Stimulated activated naive B cell treated with anti-CD40 and anti-IgM and Interleukin-4, amounts not matched to agents 10 μg/mL and 1 μg/mL and 100 μg/mL, for 72 hours (primary cell): ENCODE measurements around the gene SPIB.
A peak's percentile ranks its signal among the peaks of the same experiment; 100 is the strongest.

Experiments
- ATAC-seq, 2 donors: fragments of 150-1000 bp; cut with Tn5 transposase; replicated peaks; 2 replicates each; pipeline ENCODE4 v1.10.0; 2021; ENCODE audit warnings: moderate library complexity in 1 of 2
- DNase-seq: peaks from one replicate; pipeline ENCODE4 v3.0.0; 2021
- H3K27ac Mint-ChIP-seq: one replicate; pipeline ENCODE4 v1.8.0; 2022; ENCODE audit warnings: mild to moderate bottlenecking, mixed read lengths
- H3K27me3 Mint-ChIP-seq, 2 donors: one replicate each; pipeline ENCODE4 v1.8.0; 2022; ENCODE audit warnings: mixed read lengths in 2 of 2
- H3K36me3 Mint-ChIP-seq, 2 donors: one replicate each; pipeline ENCODE4 v1.8.0; 2022; ENCODE audit warnings: mixed read lengths in 2 of 2, mild to moderate bottlenecking in 1 of 2
- H3K4me1 Mint-ChIP-seq, 2 donors: one replicate each; pipeline ENCODE4 v1.8.0; 2022; ENCODE audit warnings: mixed read lengths in 2 of 2, mild to moderate bottlenecking in 1 of 2
- H3K4me3 Mint-ChIP-seq, 2 donors: one replicate each; pipeline ENCODE4 v1.8.0; 2022; ENCODE audit warnings: mild to moderate bottlenecking in 2 of 2, mixed read lengths in 2 of 2, moderate library complexity in 1 of 2
- H3K9me3 Mint-ChIP-seq, 2 donors: one replicate each; pipeline ENCODE4 v1.8.0; 2022; ENCODE audit warnings: mixed read lengths in 2 of 2, mild to moderate bottlenecking in 1 of 2

SPIB gene

DNA sequence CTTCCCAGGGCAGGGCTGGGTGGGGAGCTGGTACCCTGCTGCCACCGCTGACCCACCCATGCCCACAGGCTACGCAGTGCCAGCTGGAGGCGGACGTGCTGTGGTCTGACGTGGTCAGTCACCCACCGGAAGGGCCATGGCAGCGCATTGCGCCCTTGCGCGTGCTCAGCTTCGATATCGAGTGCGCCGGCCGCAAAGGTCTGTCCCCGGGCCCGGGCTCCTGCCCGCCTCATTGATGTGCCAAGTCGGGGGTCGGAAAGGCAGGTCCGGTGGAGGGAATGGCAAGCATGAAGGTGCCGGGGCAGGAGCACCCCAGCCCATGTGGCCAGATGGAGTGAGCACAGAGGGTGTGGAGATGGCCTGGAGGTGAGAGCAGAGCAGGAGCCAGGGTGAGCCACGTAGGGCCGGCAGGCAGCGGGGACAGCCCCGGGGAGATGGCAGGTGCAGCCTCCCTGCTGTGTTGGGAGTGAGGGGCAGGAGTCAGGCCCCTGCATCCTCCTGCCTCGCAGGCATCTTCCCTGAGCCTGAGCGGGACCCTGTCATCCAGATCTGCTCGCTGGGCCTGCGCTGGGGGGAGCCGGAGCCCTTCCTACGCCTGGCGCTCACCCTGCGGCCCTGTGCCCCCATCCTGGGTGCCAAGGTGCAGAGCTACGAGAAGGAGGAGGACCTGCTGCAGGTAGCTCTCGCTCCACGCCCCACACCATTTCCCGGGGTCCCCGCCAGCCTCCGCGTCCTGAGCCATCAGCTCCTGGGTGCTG is 16.0 kb upstream of the SPIB start:
- Mint-ChIP-seq H3K9me3 (no peaks in the 10 kb centered on the region), H3K27ac (no peak overlapping the region), H3K4me3 (no peak overlapping the region), H3K27me3 (no peaks in the 10 kb centered on the region), H3K4me1 (peaks cover 0 to 8% of the 10 kb centered on the region in 2 donors), H3K36me3 (peaks cover 33 to 49% of the 10 kb centered on the region in 2 donors)
- ATAC-seq, result no peak
- DNase-seq, result no peak

DNA sequence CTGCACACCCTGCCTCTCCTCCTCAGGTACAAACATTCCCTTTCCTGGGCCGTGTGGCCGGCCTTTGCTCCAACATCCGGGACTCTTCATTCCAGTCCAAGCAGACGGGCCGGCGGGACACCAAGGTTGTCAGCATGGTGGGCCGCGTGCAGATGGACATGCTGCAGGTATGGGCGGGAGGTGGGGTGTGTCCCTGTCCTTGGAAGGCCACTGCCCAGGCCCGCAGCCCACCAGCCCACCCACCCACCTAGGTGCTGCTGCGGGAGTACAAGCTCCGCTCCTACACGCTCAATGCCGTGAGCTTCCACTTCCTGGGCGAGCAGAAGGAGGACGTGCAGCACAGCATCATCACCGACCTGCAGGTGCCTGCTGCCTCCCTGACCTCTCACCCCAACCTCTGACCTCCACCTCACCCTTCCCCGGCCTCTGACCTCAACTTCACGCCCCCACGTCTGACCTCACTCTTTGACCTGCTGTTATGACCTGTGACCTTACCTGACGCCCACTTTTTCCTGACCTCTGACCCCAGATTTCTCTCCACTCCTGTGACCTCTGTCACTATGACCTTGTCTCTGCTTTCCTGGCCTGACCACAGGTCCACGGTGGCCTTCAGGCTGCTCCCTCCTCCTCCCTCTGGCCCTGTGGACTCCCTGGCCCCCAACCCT is 12.4 kb upstream of the SPIB start:
- ATAC-seq (no peak), DNase-seq (no peak)
- Mint-ChIP-seq H3K27me3 (no peaks in the 10 kb centered on the region), H3K27ac (peak overlapping the region; percentile 34), H3K36me3 (peaks cover 30 to 53% of the 10 kb centered on the region in 2 donors), H3K4me1 (peaks cover 0 to 2% of the 10 kb centered on the region in 2 donors), H3K4me3 (no peak overlapping the region), H3K9me3 (no peaks in the 10 kb centered on the region)

DNA sequence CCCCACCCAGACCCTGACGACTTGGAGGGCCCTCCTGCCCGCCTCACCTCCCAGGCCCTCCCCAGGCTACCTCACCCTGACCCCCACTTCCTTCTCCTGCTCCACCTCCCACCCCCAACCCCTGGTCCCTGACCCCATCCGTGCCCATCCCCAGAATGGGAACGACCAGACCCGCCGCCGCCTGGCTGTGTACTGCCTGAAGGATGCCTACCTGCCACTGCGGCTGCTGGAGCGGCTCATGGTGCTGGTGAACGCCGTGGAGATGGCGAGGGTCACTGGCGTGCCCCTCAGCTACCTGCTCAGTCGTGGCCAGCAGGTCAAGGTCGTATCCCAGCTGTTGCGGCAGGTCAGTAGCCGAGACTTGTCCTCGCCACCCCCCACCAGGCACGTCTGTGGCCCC is 11.9 kb upstream of the SPIB start:
- DNase-seq (no peak), ATAC-seq (no peak)
- no peak overlapping the region for H3K4me3 Mint-ChIP-seq
- peaks cover 33 to 56% of the 10 kb centered on the region in 2 donors for H3K36me3 Mint-ChIP-seq
- peaks cover 0 to 2% of the 10 kb centered on the region in 2 donors for H3K4me1 Mint-ChIP-seq
- no peaks in the 10 kb centered on the region for H3K9me3 Mint-ChIP-seq
- no peak overlapping the region for H3K27ac Mint-ChIP-seq
- no peaks in the 10 kb centered on the region for H3K27me3 Mint-ChIP-seq

DNA sequence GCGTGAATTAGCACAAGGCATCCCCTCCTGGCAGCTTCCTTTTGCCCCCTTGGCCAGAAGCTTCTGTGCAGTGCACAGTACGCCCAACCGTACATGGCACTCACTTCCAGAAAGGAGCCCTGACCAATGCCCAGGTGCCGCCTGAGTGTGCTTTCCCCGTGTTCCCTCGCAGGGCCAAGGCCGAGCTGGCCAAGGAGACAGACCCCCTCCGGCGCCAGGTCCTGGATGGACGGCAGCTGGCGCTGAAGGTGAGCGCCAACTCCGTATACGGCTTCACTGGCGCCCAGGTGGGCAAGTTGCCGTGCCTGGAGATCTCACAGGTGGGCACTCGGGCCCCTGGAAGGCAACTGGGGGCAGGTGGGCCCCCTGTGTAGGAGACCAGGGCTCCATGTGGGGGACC is 9.4 kb upstream of the SPIB start:
- DNase-seq, result no peak
- no peaks in the 10 kb centered on the region for H3K9me3 Mint-ChIP-seq
- H3K4me1 Mint-ChIP-seq, result peaks cover 3 to 5% of the 10 kb centered on the region in 2 donors
- no peak overlapping the region for H3K27ac Mint-ChIP-seq
- no peak overlapping the region for H3K4me3 Mint-ChIP-seq
- H3K36me3 Mint-ChIP-seq, result peaks cover 46 to 59% of the 10 kb centered on the region in 2 donors
- H3K27me3 Mint-ChIP-seq, result no peaks in the 10 kb centered on the region
- ATAC-seq, result no peak

DNA sequence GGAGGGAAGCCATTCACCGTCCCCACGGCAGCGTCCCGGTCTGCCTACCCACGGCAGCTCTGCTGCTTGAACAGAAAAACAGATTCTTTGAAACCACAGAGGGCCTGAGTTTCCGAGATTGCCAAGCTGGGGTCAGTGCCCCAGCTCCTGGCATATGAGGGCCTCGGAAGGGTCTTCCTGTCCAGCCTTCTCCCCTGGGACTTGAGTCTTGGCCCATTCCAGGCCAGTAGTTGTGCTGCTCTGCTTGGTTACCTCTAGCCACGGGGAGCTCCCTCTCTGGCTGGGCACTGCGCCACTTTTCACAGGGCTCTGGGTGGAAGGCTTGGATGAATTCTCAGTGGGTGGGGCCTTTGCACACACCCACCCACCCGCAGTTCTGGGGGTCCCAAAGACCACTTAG is 8.6 kb upstream of the SPIB start:
- DNase-seq (no peak), ATAC-seq (no peak)
- H3K27me3 Mint-ChIP-seq, result no peaks in the 10 kb centered on the region
- no peak overlapping the region for H3K27ac Mint-ChIP-seq
- peaks cover 50 to 61% of the 10 kb centered on the region in 2 donors for H3K36me3 Mint-ChIP-seq
- peaks cover 11 to 13% of the 10 kb centered on the region in 2 donors for H3K4me1 Mint-ChIP-seq
- no peak overlapping the region for H3K4me3 Mint-ChIP-seq
- no peaks in the 10 kb centered on the region for H3K9me3 Mint-ChIP-seq

DNA sequence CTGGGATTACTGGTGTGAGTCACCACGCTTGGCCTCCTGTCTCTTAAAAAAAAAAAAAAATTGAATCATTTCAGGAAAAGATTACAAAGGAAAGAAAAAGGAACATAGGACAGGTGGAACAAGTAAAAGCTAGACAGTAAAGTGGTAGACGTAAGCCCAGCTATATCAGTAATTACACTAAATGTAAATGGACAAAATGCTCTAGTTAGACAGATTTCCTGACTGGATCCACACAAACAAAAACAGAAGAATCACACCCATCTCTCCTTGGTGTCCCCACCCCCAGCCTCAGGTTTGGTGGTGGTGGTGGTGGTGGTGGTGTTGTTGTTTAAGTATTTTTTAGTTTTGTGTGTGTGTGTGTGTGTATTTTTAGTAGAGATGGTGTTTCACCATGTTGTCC is 6.3 kb upstream of the SPIB start:
- no peak overlapping the region for H3K27ac Mint-ChIP-seq
- no peaks in the 10 kb centered on the region for H3K9me3 Mint-ChIP-seq
- H3K4me1 Mint-ChIP-seq, result peaks cover 24 to 32% of the 10 kb centered on the region in 2 donors
- H3K36me3 Mint-ChIP-seq, result peaks cover 35 to 48% of the 10 kb centered on the region in 2 donors
- DNase-seq, result no peak
- no peaks in the 10 kb centered on the region for H3K27me3 Mint-ChIP-seq
- no peak for ATAC-seq
- no peak overlapping the region for H3K4me3 Mint-ChIP-seq

DNA sequence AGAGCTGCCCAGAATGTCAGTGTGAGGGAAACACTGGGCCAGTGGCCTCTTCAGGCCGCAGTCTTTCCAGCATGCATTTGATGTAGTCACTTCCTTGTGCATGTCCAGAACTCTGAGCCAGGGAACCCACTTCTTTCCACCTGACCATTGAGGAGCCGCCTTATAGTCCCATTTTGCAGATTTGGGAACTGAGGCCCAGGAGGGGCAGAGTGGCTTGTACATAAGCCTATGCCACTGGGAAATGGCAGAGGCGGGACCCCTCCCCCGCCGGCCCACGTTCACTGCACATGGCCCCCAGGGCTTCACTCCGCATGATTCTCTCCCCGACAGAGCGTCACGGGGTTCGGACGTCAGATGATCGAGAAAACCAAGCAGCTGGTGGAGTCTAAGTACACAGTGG is 5.6 kb upstream of the SPIB start:
- DNase-seq, result no peak
- Mint-ChIP-seq H3K4me3 (no peak overlapping the region), H3K36me3 (peaks cover 35 to 48% of the 10 kb centered on the region in 2 donors), H3K9me3 (no peaks in the 10 kb centered on the region), H3K4me1 (peaks cover 24 to 36% of the 10 kb centered on the region in 2 donors), H3K27ac (peak overlapping the region; percentile 76), H3K27me3 (no peaks in the 10 kb centered on the region)
- no peak for ATAC-seq

DNA sequence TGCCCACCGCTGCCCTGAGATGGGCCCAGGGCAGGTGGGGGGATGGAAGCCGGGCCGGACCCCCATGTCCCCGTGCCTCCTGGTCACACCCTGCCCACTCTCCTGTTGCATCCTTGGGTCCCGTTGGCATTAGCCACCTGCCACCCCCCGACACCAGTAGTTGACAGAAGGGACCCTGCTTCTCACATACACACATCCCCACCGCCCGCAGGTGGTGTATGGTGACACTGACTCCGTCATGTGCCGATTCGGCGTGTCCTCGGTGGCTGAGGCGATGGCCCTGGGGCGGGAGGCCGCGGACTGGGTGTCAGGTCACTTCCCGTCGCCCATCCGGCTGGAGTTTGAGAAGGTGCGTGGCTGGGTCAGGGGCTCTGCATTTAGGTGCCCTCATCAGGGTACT is 5.2 kb upstream of the SPIB start:
- H3K27ac Mint-ChIP-seq, result peak overlapping the region; percentile 25
- peaks cover 27 to 41% of the 10 kb centered on the region in 2 donors for H3K4me1 Mint-ChIP-seq
- H3K27me3 Mint-ChIP-seq, result no peaks in the 10 kb centered on the region
- ATAC-seq (no peak), DNase-seq (no peak)
- H3K36me3 Mint-ChIP-seq, result peaks cover 35 to 47% of the 10 kb centered on the region in 2 donors
- H3K9me3 Mint-ChIP-seq, result no peaks in the 10 kb centered on the region
- H3K4me3 Mint-ChIP-seq, result peak overlapping the region in 1 of 2 donors; percentile 52

DNA sequence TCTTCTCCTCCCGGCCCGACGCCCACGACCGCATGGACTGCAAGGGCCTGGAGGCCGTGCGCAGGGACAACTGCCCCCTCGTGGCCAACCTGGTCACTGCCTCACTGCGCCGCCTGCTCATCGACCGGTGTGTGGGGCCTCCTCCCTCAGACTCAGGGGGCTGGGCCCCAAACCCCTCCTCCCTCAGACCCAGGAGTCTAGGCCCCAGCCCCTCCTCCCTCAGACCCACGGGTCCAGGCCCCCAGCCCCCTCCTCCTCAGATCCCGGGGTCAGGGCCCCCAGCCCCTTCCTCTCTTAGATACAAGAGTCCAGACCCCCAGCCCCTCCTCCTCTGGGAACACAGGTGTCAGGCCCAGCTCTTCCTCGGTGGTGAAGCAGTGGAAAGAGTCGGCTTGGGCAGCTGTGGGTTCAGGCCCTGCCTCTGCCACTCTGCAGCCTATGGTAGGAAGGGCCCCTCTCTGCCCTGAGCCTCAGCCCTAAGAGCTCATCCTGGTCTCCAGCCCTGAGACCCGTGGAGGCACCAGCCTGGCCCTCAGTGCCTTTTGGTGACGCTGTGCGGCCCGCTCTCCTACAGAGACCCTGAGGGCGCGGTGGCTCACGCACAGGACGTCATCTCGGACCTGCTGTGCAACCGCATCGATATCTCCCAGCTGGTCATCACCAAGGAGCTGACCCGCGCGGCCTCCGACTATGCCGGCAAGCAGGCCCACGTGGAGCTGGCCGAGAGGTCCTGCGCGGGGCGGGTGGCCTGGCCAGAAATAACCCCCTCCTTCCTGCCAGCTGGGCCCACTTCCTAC is 3.7 kb upstream of the SPIB start:
- peak overlapping the region; percentile 78 to 79 for H3K4me3 Mint-ChIP-seq
- H3K9me3 Mint-ChIP-seq, result no peaks in the 10 kb centered on the region
- peak overlapping the region; percentile 98 for H3K27ac Mint-ChIP-seq
- peaks cover 34 to 46% of the 10 kb centered on the region in 2 donors for H3K4me1 Mint-ChIP-seq
- ATAC-seq (peak; percentile 34 to 40), DNase-seq (peak; percentile 86)
- no peaks in the 10 kb centered on the region for H3K27me3 Mint-ChIP-seq
- H3K36me3 Mint-ChIP-seq, result peaks cover 39 to 50% of the 10 kb centered on the region in 2 donors

DNA sequence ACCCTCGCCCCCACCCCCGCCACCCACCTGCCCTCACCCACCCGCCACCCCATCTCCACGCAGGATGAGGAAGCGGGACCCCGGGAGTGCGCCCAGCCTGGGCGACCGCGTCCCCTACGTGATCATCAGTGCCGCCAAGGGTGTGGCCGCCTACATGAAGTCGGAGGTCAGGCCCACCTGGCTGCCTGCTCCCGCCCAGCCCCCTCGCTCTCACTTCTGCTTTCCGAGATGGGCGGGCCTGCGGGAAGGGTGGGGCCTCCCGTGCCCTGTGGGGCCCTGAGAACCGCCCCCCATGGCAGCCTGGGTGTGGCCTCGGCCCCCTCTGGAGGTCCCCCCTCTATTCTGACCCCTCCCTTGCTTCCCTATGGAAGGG is 3.1 kb upstream of the SPIB start:
- Mint-ChIP-seq H3K27me3 (no peaks in the 10 kb centered on the region), H3K4me1 (peaks cover 35 to 52% of the 10 kb centered on the region in 2 donors), H3K27ac (peak overlapping the region; percentile 98), H3K4me3 (peak overlapping the region; percentile 78 to 79), H3K9me3 (no peaks in the 10 kb centered on the region), H3K36me3 (peaks cover 43 to 50% of the 10 kb centered on the region in 2 donors)
- DNase-seq (peak; percentile 95), ATAC-seq (peak; percentile 56 to 68)

DNA sequence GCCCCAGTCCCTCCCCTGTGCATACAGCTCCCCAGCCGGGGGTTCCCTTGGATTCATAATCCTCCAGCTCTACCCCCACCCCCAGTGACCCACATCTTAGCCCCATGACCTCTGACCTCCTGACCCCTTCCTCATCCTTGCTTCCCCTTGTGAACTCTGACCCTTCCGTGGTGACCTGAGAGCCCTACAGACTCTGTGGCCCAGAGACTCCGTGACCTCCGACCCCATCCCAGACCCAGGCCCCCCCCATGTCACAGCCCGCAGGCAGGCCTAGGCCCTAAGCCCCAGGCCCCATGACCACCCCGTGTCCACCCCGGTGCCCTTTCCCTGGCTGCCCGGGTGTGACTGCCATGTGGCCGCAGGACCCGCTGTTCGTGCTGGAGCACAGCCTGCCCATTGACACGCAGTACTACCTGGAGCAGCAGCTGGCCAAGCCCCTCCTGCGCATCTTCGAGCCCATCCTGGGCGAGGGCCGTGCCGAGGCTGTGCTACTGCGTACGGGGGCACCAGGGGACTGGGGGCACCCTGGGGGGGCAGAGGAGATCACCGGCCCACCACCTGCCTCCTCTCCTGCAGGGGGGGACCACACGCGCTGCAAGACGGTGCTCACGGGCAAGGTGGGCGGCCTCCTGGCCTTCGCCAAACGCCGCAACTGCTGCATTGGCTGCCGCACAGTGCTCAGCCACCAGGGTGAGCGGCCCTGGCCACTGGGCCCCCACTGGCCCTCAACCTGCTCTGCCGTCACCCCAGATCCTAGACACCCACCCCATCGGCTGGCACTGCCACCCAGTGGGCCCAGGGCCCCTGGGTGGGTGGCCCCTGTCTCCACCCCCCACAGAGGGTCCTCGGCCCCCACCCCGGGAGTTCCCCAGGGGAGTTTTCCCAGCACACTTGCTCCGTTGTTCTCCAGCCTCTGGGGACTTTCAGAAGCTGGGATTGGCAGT is 2.4 kb upstream of the SPIB start:
- H3K4me3 Mint-ChIP-seq, result peak overlapping the region; percentile 78 to 79
- DNase-seq (no peak), ATAC-seq (no peak)
- H3K27ac Mint-ChIP-seq, result peak overlapping the region; percentile 98
- H3K4me1 Mint-ChIP-seq, result peaks cover 39 to 59% of the 10 kb centered on the region in 2 donors
- peaks cover 48 to 55% of the 10 kb centered on the region in 2 donors for H3K36me3 Mint-ChIP-seq
- H3K9me3 Mint-ChIP-seq, result no peaks in the 10 kb centered on the region
- H3K27me3 Mint-ChIP-seq, result no peaks in the 10 kb centered on the region

DNA sequence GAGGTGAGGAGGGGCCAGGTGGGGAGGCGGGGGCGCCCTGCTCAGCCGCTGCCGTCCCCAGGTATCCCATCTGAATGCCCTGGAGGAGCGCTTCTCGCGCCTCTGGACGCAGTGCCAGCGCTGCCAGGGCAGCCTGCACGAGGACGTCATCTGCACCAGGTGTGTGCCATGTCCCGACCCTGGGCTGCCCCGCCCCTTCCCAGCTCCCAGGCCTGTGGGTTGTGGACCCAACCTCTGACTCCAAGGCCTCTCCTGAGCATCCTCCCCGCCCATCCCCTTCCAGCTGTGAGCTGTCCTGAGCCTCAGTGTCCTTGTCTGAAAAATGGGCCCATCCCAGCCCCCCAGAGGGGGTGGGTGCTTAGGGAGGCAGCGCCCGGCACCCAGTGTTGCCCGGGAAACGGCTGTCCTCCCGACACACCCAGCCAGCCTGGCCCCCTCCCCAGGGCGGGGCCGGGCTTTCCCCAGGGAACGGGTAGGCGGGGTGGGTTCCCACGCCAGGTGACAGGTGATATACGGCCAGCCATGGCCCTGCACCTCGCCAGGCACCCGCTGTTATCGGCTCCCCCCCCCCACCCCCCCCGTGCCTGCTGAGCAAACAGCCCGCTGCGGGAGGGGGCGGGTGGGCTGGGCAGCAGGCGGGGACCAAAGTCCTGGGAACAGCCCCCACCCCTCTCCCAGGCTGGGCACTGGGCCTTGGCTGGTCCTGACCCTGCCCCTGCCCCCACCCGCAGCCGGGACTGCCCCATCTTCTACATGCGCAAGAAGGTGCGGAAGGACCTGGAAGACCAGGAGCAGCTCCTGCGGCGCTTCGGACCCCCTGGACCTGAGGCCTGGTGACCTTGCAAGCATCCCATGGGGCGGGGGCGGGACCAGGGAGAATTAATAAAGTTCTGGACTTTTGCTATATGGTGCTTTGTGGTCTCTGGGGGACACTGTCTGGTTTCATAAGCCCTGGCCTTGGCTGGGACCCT is 1.3 kb upstream of the SPIB start:
- peak in 1 of 2 donors; percentile 0 for ATAC-seq
- DNase-seq, result peak; percentile 66
- H3K27ac Mint-ChIP-seq, result peak overlapping the region; percentile 97
- H3K4me3 Mint-ChIP-seq, result peak overlapping the region; percentile 87 to 97
- H3K9me3 Mint-ChIP-seq, result peaks cover 0 to 1% of the 10 kb centered on the region in 2 donors
- H3K27me3 Mint-ChIP-seq, result no peaks in the 10 kb centered on the region
- H3K36me3 Mint-ChIP-seq, result peaks cover 51 to 57% of the 10 kb centered on the region in 2 donors
- H3K4me1 Mint-ChIP-seq, result peaks cover 44 to 70% of the 10 kb centered on the region in 2 donors
